GM12801 (cell line): ENCODE data around the gene WDFY1.

Experiments used
- TF ChIP-seq, protein P1 (sequence below): IDR thresholded peaks from one replicate; pipeline ENCODE4 v1.5.1; 2011; ENCODE audit warnings: control low read depth; ENCODE audit not compliant: insufficient read length; ENCODE audit errors: extremely low read depth

Gene WDFY1

DNA sequence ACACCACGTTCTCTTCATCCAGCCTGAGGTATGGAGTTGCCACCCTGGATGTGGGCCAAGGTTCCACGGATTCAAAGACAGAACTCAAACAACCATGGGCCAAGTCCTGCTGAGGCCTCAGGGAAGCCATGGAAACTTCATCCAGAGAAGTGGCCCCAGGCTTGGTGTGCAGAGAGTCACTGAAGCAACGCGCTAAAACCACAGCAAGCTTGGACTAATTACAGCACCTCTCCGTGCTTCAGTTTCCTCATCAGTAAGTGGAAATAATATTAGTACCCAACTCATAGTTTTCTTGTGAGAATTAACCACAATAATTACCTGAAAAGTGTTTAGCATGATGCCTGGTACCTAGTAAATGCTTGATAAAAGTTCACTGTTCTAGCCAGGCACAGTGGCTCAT is 88.6 kb downstream of the WDFY1 start:
- TF ChIP-seq, protein P1, sequence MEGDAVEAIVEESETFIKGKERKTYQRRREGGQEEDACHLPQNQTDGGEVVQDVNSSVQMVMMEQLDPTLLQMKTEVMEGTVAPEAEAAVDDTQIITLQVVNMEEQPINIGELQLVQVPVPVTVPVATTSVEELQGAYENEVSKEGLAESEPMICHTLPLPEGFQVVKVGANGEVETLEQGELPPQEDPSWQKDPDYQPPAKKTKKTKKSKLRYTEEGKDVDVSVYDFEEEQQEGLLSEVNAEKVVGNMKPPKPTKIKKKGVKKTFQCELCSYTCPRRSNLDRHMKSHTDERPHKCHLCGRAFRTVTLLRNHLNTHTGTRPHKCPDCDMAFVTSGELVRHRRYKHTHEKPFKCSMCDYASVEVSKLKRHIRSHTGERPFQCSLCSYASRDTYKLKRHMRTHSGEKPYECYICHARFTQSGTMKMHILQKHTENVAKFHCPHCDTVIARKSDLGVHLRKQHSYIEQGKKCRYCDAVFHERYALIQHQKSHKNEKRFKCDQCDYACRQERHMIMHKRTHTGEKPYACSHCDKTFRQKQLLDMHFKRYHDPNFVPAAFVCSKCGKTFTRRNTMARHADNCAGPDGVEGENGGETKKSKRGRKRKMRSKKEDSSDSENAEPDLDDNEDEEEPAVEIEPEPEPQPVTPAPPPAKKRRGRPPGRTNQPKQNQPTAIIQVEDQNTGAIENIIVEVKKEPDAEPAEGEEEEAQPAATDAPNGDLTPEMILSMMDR: no peak

DNA sequence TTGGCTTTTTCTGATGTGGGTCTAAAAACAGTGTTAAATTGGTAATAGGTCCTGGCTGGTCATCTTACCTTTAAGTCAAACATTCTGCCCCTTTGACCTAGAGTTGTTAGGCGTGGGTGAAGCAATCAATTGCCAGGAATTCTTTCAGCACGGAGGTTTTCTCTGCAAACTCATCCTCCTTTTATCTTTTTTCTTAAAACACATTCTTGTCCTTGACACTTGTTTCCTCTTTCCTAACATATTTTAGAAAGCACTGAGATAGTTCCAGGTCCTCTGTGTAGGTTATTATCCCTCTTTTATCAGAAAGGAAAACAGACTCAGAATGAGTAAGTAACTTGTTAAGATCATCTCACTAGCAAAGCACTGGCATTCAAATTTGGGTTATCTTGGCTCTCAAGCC is 89.1 kb downstream of the WDFY1 start:
- TF ChIP-seq, protein P1: no peak

DNA sequence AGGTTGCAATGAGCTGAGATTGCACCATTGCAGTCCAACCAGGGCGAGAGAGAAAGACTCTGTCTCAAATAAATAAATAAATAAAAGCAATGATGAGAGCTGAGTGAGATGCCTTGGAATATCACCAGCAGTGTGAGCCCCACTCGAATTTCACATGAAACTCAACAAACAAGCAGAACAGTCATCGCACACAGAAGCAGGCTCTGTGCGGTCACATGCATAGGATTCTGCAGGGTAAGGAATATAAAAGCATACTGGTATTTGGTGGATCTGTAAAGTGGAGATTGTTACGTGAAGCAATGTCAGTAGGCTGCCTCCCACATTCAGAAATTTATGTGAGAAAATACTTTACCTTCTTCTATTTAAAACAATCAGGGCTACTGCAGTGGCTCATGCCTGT is 89.7 kb downstream of the WDFY1 start:
- TF ChIP-seq, protein P1: no peak

DNA sequence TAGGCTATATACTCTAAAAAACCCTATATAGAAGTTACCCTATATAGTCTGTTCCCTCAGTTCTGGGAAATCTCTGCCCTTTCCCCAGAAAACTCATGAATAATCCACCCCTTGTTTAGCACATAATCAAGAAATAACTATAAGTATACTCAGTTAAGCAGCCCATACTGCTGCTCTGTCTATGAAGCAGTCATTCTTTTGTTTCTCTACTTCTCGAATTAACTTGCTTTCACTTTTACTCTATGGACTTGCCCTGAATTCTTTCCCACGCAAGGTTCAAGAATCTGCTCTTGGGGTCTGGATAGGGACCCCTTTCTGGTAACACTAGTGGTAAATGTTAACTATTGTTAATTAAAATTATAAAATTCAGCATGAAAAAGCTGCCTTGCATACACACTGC is 90.4 kb downstream of the WDFY1 start:
- TF ChIP-seq, protein P1: no peak

DNA sequence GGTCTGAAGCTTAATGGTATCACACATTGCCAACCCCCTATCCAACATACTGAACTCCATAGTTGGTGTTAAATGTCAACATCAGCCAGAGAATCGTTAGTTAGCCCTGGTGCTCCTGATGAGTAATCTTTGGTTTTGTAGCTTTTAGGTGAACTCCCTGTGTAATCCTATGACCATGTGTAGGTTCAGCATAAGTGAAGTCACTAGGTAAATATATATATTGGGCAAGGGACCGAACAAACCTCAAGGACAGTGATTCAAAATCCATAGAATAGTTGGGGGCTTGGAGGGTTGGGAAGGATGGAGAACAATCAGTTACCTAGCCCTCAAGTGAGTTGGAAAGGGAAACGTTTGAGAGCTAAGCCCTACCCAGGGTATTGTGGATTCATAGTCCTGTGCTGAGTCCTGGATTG is 91.7 kb downstream of the WDFY1 start:
- TF ChIP-seq, protein P1: no peak

DNA sequence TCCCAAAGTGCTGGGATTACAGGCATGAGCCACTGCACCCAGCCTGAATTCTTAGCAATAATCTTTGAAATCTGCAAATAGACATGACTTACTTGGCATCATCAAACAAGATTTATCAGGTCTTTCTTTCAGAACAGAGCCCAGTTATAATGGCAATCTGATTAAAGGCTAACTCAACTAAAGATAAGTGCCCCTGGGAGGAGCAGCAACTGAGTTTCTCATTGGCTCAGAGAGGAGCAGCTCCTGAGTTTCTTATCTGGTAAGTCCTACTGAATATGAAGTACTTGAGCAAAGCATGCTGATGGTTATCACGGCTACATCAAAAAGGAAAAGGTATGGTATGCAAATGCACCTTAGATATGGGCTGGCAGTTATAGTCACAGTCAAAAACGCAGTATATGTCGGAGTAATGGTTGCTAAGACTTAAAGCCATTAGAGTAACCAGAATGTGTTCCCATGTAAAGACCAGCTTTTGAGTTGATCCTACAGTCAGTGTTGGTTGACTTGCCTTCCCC is 92.8 kb downstream of the WDFY1 start:
- TF ChIP-seq, protein P1: no peak

DNA sequence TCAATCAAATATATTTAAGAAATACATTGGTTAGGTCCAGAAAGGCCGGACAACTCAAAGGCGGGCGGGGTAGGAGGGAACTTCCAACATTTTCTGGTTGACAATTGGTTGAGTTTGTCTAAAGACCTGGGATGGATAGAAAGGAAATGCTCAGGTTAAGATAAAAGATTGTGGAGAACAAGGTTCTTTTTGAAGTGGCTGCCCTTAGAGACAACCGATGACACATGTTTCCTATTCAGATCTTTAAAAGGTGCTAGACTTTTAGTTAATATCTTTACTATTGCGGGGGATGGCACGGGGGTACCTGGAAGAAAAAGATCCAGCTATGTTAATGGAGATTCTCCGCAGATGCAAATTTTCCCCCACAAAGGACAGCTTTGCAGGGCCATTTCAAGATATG is 97.7 kb downstream of the WDFY1 start:
- TF ChIP-seq, protein P1: no peak

DNA sequence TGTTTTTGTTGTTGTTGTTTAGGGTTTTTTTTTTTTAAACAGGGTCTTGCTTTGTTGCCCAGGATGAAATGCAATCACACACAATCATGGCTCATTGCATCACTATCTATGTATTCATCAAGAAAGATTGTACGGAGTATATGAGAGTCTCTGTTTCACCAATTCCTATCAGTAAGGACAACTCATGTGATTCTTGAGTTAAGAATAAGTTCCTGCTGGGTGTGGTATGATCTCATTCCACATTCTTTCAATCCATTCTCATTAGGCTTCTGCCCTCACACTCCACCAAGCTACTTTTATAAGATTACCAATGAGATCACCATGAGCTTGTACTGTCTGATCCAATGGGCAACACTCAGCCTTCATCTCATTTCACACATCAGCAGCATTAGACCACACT is 98.6 kb downstream of the WDFY1 start:
- TF ChIP-seq, protein P1: no peak
